ENCODE measurements around the gene MORN1.

- TF ChIP-seq CTCF (IDR thresholded peaks at IDR 0.05) (no peak), POLR2A (IDR thresholded peaks at IDR 0.05) (no peak)
These were observed 2.9 kb upstream of the MORN1 start for GRCh38 chr1:2394220-2394619.
